ENCODE measurements around the gene STARD5.

STARD5 gene

DNA sequence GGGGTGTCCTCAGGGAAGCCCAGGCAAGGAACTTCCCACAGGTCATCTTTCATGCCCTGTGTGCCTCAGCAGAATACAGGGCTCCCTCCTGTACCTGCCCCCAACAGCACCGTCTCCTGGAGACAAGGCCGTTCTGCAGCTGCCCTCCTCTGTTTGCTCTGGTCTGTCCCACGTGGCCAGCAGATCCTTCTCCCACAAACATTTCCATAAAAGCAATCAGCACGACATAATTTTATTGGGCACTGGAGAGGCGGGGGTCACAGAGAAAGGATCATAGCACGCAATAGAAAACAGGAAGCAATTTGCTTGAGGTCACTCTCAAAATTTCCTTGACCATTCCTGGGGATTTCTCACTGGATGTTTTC lies 29.4 kb downstream of the STARD5 start:
- peak overlapping the region; percentile 47 for H3K4me3 ChIP-seq (ENCODE audit: low read depth, low read length)
- TF ChIP-seq, protein P1, sequence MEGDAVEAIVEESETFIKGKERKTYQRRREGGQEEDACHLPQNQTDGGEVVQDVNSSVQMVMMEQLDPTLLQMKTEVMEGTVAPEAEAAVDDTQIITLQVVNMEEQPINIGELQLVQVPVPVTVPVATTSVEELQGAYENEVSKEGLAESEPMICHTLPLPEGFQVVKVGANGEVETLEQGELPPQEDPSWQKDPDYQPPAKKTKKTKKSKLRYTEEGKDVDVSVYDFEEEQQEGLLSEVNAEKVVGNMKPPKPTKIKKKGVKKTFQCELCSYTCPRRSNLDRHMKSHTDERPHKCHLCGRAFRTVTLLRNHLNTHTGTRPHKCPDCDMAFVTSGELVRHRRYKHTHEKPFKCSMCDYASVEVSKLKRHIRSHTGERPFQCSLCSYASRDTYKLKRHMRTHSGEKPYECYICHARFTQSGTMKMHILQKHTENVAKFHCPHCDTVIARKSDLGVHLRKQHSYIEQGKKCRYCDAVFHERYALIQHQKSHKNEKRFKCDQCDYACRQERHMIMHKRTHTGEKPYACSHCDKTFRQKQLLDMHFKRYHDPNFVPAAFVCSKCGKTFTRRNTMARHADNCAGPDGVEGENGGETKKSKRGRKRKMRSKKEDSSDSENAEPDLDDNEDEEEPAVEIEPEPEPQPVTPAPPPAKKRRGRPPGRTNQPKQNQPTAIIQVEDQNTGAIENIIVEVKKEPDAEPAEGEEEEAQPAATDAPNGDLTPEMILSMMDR (IDR thresholded peaks at IDR 0.05; ENCODE audit: borderline replicate concordance, insufficient read depth, low read depth, low read length), result peak; percentile 69

DNA sequence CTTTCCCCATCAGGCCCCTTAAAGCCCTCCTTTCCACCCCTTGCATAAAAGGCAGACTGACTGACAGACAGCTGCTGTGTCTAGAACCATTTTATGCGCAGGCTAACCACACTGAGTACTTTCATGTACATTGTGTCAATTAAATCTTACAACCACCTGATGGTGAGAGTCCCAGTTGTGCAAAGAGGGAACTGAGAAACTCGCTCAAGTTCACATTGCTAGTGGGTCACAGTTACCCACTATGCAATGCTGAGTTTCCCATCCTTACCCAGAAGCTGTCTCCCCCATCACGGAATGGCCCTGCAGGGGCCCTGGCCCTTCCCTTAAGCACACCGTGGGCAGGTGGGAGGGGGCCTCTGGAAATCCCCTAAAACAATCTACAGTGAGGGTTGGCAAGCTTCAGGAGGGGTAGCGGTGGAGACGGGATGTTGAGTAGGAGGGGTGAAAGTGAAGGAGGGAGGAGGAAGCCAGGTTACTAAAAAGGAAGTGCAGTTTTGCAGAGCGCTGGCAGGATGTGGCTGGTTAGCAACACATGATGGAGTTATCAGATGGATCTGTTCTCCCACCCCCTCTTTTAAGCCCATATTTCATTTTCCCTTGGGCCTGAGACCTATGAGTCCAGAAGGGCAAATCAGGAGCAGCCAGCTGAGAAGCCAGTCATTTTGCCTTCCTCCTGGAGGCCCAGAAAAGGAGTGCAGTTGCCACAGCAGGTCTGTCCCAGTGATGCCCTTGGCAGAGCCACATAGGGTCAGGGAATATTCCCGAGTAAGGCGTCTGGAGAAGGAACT lies 30.0 kb downstream of the STARD5 start:
- peak overlapping the region; percentile 61 for H3K4me3 ChIP-seq (ENCODE audit: low read depth, low read length)
- TF ChIP-seq, protein P1 (IDR thresholded peaks at IDR 0.05; ENCODE audit: borderline replicate concordance, insufficient read depth, low read depth, low read length), result no peak

DNA sequence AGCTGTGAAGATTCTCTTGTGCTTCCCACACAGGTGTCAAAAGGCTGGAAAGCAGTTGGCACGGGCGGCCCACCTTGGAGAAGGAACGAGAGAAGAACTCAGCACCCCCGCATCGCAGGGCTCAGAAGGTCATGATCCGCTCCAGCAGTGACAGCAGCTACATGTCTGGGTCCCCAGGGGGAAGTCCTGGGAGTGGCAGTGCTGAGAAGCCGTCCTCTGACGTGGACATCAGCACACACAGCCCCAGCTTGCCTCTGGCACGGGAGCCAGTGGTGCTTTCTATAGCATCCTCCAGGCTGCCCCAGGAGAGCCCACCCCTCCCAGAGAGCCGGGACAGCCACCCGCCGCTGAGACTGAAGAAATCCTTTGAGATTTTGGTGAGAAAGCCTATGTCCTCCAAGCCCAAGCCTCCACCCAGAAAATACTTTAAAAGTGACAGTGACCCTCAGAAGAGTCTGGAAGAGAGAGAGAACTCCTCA lies 31.4 kb downstream of the STARD5 start:
- TF ChIP-seq, protein P1 (IDR thresholded peaks at IDR 0.05; ENCODE audit: borderline replicate concordance, insufficient read depth, low read depth, low read length), result no peak
- H3K4me3 ChIP-seq (ENCODE audit: low read depth, low read length), result peak overlapping the region; percentile 61

DNA sequence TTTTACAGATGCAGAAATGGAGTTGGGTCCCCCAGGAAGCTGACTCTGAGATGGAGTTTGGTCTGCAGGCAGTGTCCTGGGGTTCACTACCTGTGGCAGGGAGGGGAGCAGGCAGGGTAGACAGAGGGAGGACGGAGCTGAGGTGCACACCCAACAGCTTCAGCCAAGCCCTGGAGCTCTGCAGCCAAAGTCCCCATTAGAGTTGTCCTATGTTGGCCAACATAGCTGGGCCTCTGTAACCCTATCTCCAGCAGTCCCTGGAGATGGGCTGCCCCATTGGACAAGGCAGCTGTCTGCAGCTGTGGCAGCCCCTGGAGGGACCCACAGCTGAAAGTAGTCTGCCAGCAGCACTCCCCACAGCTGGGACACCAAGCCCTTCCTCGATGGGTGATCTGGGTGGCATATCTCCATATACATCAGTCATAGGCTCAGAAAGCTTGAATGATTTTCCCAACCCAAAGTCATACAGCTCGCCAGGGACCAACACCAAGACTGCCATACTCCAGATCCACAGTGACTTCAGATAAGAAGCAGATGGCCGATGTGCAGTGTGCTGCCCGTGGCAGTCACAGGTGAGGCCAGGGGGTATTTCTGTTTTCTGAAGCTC lies 31.9 kb downstream of the STARD5 start:
- TF ChIP-seq, protein P1 (IDR thresholded peaks at IDR 0.05; ENCODE audit: borderline replicate concordance, insufficient read depth, low read depth, low read length), result no peak
- peak overlapping the region; percentile 61 for H3K4me3 ChIP-seq (ENCODE audit: low read depth, low read length)

DNA sequence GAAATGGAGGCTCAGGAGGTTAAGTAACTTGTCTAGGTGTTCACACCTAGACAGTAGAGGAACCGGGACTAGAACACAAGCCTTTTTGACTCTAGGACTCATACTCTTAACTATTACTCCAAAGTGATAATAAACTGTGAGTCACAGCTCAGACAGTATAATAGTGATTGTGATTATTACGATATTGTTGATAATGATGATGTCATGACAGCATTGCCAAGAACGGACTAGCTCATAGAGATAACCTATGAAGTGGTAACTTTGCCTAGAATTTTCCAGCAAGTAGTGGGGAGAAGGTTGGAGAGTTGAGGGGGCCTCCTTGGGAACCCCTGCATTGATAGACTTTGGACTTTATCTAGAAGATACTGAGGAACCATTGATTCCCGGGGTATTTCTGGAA lies 34.0 kb downstream of the STARD5 start:
- no peak overlapping the region for H3K4me3 ChIP-seq (ENCODE audit: low read depth, low read length)
- TF ChIP-seq, protein P1 (IDR thresholded peaks at IDR 0.05; ENCODE audit: borderline replicate concordance, insufficient read depth, low read depth, low read length), result no peak

DNA sequence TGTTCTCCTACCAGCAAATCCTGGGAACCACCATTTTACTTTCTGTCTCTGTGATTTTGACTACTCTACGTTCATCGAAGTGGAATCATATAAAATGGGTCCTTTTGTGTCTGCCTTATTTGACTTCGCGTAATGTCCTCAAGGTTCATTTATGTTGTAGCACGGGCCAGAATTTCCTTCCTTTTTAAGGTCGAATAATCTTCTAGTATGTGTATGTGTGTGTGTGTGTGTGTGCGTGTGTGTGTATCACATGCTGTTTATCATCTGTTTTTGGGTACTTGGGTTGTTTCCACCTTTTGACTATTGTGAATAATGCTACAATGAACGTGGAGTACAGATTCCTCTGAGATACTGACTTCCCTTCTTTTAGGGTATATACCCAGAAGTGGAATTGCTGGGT lies 35.3 kb downstream of the STARD5 start:
- H3K4me3 ChIP-seq (ENCODE audit: low read depth, low read length), result no peak overlapping the region
- TF ChIP-seq, protein P1 (IDR thresholded peaks at IDR 0.05; ENCODE audit: borderline replicate concordance, insufficient read depth, low read depth, low read length), result no peak

DNA sequence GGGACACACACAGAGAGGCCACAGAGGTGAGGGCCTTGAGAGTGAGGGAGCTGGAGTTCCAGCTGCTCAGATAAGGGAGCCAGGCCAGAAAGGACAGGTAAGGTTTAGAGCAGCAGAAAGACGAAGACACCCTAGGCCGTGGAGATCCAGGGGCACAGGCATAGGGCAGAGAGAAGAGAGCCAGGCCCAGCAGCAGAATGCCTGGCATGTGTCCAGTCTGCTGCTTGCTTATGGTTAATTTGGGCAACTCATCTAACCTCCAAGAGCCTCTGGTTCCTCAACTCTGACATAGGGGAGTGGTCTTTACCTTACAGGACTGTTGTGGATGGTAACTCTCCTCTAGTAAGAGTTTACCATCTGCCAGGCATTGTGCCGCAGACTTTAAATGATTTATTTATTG lies 35.9 kb downstream of the STARD5 start:
- H3K4me3 ChIP-seq (ENCODE audit: low read depth, low read length), result no peak overlapping the region
- TF ChIP-seq, protein P1 (IDR thresholded peaks at IDR 0.05; ENCODE audit: borderline replicate concordance, insufficient read depth, low read depth, low read length), result no peak

Data from GM12875 (cell line).